ENCODE data around the gene CHMP2A.

CHMP2A gene

DNA sequence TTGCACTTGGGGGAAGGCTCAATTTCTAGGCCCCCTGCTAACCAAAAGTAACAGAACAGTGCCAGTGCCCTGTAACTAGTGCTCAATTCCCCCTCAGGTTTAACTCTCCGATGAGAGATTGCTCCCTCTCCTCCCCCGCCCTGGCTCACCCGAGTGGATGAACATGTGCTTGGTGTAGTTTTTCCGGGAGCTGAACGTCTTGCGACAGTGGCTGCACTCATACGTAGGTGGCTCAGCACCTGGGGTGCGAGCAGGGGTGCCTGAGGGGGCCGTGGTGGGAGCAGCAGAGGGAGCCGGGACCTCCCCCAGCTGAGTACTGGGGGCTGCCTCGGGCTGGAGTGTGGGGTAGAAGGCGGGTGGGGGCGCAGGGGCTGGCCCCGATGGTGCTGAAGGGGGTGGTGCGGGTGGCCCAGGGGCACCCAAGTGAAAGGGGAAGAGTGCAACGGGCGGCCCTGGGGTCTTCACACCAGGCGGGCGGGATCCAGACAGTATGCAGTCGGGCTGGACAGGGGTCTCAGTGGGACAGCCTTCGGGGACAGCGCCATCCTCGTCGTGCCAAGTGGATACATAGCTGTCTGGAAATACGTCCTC is 38.6 kb downstream of the CHMP2A start:
- TF ChIP-seq TAF1 (IDR thresholded peaks at IDR 0.05; ENCODE audit: borderline replicate concordance, insufficient read depth, low read length) = no peak
- no peak for TF ChIP-seq SIN3A (IDR thresholded peaks at IDR 0.05; ENCODE audit: borderline replicate concordance, insufficient read depth, low read length)
- no peak for TF ChIP-seq FOXP2 (optimal IDR thresholded peaks at IDR 0.05; ENCODE audit: borderline replicate concordance, extremely low read depth, extremely low read length, insufficient read depth)
- no peak for TF ChIP-seq POLR2AphosphoS5 (IDR thresholded peaks at IDR 0.05; ENCODE audit: low read depth, low read length)
- TF ChIP-seq, protein P1, sequence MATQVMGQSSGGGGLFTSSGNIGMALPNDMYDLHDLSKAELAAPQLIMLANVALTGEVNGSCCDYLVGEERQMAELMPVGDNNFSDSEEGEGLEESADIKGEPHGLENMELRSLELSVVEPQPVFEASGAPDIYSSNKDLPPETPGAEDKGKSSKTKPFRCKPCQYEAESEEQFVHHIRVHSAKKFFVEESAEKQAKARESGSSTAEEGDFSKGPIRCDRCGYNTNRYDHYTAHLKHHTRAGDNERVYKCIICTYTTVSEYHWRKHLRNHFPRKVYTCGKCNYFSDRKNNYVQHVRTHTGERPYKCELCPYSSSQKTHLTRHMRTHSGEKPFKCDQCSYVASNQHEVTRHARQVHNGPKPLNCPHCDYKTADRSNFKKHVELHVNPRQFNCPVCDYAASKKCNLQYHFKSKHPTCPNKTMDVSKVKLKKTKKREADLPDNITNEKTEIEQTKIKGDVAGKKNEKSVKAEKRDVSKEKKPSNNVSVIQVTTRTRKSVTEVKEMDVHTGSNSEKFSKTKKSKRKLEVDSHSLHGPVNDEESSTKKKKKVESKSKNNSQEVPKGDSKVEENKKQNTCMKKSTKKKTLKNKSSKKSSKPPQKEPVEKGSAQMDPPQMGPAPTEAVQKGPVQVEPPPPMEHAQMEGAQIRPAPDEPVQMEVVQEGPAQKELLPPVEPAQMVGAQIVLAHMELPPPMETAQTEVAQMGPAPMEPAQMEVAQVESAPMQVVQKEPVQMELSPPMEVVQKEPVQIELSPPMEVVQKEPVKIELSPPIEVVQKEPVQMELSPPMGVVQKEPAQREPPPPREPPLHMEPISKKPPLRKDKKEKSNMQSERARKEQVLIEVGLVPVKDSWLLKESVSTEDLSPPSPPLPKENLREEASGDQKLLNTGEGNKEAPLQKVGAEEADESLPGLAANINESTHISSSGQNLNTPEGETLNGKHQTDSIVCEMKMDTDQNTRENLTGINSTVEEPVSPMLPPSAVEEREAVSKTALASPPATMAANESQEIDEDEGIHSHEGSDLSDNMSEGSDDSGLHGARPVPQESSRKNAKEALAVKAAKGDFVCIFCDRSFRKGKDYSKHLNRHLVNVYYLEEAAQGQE (IDR thresholded peaks at IDR 0.05; ENCODE audit: insufficient read depth in 1 of 2, low read depth in 2 of 2, low read length in 2 of 2) = no peak

DNA sequence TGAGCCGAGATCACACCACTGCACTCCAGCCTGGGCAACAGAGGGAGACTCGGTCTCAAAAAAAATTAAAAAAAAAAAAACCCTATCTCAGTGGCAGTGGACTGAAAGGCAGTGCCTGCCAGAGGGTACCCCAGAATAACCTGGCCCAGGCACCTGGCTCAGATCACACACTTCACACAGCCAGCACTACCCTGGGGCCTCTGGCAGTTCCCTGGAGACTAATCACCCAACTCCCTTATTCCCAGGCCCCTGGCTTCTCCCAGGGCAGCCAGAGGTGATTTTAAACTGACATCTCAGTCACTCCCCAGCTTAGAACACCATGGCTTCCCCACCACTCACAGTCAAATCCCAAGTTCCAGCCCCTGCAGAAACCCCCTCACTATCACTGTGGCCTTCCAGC is 39.6 kb downstream of the CHMP2A start:
- TF ChIP-seq TAF1 (IDR thresholded peaks at IDR 0.05; ENCODE audit: borderline replicate concordance, insufficient read depth, low read length) = no peak
- no peak for TF ChIP-seq FOXP2 (optimal IDR thresholded peaks at IDR 0.05; ENCODE audit: borderline replicate concordance, extremely low read depth, extremely low read length, insufficient read depth)
- TF ChIP-seq POLR2AphosphoS5 (IDR thresholded peaks at IDR 0.05; ENCODE audit: low read depth, low read length) = no peak
- TF ChIP-seq, protein P1 (IDR thresholded peaks at IDR 0.05; ENCODE audit: insufficient read depth in 1 of 2, low read depth in 2 of 2, low read length in 2 of 2) = no peak
- TF ChIP-seq SIN3A (IDR thresholded peaks at IDR 0.05; ENCODE audit: borderline replicate concordance, insufficient read depth, low read length) = no peak

DNA sequence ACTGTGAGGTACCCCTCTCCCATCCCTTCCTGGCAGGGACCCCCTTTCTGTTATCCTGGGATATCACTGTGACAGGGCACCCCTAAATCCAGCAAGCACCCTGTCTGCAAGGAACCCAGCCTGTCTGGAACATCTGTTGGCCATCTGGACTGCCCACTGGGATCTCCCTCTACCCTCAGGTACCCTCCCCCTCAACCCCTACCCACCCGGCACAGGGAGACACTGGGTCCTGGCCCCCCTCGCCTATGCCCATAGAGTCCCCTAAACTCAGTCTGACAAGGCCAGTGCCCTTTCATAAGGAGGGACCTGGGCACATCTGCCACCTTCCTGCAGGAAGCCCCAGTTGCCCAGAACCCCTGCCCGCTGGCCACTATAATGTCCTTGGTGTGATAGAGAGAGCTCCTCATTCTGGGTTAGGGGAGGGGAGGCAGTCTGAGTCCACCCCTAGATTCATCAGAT is 40.3 kb downstream of the CHMP2A start:
- TF ChIP-seq FOXP2 (optimal IDR thresholded peaks at IDR 0.05; ENCODE audit: borderline replicate concordance, extremely low read depth, extremely low read length, insufficient read depth) (no peak), SIN3A (IDR thresholded peaks at IDR 0.05; ENCODE audit: borderline replicate concordance, insufficient read depth, low read length) (no peak), POLR2AphosphoS5 (IDR thresholded peaks at IDR 0.05; ENCODE audit: low read depth, low read length) (no peak)

DNA sequence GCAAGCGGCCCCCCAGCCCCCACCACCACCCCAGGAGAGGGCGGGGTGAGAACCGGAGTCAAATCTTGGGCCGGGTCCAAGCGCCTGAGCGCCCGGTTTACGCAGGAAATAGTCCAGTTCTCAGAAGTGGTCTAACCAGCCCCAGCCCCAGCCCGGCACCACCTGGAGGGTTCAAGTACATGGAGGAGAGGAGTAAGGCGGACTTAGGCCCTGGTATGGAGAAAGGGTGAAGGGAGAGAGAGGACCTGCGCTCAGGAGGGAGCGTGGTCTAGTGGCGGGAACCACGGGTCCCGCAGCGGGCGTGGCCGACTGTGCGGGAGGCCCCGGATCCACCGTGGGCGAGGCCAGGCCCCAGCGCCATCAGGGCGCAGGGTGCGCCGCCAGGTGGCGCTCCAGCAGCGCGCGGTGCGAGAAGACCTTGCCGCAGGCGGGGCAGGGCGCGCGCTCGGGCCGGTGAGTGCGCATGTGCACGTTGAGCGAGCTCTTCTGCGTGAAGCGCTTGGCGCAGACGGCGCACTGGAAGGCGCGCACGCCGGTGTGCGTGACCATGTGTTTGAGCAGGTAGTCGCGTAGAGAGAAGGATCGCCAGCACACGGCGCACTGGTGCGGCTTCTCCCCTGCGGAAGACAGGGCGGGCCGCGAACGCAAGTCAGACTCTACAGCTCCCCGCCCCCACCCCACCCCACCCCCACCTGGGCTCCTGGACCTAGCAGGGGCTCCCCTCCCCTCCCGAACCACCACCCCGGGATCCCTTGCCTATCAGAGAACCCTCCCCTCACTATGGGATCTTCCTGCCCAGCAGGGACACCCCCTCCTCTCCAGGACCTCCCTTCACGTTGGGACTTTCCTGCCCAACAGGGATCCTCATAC is 41.0 kb downstream of the CHMP2A start:
- peak; percentile 31; the same call in 1 of the 2 replicates for TF ChIP-seq SIN3A (IDR thresholded peaks at IDR 0.05; ENCODE audit: borderline replicate concordance, insufficient read depth, low read length)
- TF ChIP-seq, protein P1 (IDR thresholded peaks at IDR 0.05; ENCODE audit: insufficient read depth in 1 of 2, low read depth in 2 of 2, low read length in 2 of 2) = 0 out of 4 replicates have a peak, but pooled peaks of 1 of the 2 experiments have one; percentile 17
- peak; percentile 64; the same call in 1 of the 2 replicates for TF ChIP-seq TAF1 (IDR thresholded peaks at IDR 0.05; ENCODE audit: borderline replicate concordance, insufficient read depth, low read length)
- peak; percentile 89 for TF ChIP-seq POLR2AphosphoS5 (IDR thresholded peaks at IDR 0.05; ENCODE audit: low read depth, low read length)
- peak; percentile 97 for TF ChIP-seq FOXP2 (optimal IDR thresholded peaks at IDR 0.05; ENCODE audit: borderline replicate concordance, extremely low read depth, extremely low read length, insufficient read depth)

DNA sequence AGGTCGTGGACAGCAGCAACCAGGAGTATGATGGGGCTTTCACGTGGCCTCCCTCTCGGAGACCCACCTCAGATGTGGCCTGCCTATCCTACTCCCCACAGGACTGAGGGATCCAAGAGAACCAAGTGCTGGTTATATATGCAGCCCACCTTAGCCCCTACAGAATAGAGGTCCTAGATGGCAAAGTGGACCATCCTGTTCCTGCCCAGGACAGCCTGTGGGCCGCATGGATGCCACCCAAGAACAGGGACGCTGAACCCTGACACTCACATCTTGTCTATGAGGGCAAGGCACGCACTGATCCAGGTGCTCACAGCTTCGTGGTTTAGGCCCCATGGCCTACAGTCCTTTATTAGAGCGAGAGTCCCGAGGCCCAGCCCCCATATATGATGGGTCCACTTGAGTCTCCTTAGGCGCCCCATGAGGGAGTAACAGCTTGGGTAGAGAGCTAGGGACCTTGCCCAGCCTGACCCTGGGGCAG is 41.7 kb downstream of the CHMP2A start:
- TF ChIP-seq SIN3A (IDR thresholded peaks at IDR 0.05; ENCODE audit: borderline replicate concordance, insufficient read depth, low read length) (no peak), TAF1 (IDR thresholded peaks at IDR 0.05; ENCODE audit: borderline replicate concordance, insufficient read depth, low read length) (no peak), POLR2AphosphoS5 (IDR thresholded peaks at IDR 0.05; ENCODE audit: low read depth, low read length) (no peak; the same call in 1 of the 2 replicates), FOXP2 (optimal IDR thresholded peaks at IDR 0.05; ENCODE audit: borderline replicate concordance, extremely low read depth, extremely low read length, insufficient read depth) (no peak)
- TF ChIP-seq, protein P1 (IDR thresholded peaks at IDR 0.05; ENCODE audit: insufficient read depth in 1 of 2, low read depth in 2 of 2, low read length in 2 of 2) = no peak

All from PFSK-1 (cell line).